ENCODE data around the gene SOS2.

DNA sequence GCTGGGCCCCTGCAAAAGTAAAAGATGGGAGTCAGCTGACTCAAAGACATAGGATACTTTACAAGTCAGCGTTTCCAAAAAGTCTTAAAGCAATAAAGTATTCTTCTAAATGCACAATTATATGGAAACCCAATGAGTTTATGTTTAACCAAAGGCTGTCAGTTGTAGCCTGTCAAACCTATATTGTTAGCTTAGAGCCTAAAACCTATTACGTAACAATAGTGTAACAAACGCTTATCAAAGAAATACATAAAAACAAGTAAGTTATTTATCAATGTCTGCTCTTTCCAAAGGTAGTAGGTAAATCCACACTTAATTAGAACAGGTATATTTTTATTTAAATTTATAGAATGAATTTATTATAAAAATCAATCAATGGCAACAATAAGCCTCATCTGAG, 15.9 kb upstream of the SOS2 start:
- no peak for TF ChIP-seq POLR2A (IDR thresholded peaks at IDR 0.05)
- TF ChIP-seq, protein P1, sequence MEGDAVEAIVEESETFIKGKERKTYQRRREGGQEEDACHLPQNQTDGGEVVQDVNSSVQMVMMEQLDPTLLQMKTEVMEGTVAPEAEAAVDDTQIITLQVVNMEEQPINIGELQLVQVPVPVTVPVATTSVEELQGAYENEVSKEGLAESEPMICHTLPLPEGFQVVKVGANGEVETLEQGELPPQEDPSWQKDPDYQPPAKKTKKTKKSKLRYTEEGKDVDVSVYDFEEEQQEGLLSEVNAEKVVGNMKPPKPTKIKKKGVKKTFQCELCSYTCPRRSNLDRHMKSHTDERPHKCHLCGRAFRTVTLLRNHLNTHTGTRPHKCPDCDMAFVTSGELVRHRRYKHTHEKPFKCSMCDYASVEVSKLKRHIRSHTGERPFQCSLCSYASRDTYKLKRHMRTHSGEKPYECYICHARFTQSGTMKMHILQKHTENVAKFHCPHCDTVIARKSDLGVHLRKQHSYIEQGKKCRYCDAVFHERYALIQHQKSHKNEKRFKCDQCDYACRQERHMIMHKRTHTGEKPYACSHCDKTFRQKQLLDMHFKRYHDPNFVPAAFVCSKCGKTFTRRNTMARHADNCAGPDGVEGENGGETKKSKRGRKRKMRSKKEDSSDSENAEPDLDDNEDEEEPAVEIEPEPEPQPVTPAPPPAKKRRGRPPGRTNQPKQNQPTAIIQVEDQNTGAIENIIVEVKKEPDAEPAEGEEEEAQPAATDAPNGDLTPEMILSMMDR (IDR thresholded peaks at IDR 0.05) = no peak

Measured in heart left ventricle (tissue), 13 donors.